Fibroblast of the aortic adventitia (primary cell): ENCODE data around the gene TRPV2. TPM values are rescaled to one million over a fixed set of nuclear protein-coding genes. Genes with fewer than 3 reads are reported as not detected.

Source experiments
- DNase-seq: peaks from one replicate; pipeline ENCODE4 v3.0.0-alpha.2; 2010; ENCODE audit warnings: low read depth
- H3K4me3 ChIP-seq: 2 replicates; pipeline ENCODE4 v1.5.1; 2011; ENCODE audit warnings: low read depth, mild to moderate bottlenecking, control low read depth, low read length, moderate library complexity
- total RNA-seq: library from RNA; depleted of rRNA; stranded (reverse); fragments of >200 nt; gene quantifications from 2 replicates; pipeline ENCODE4 v1.2.3, GENCODE V29; 2012; ENCODE audit warnings: low replicate concordance
- TF ChIP-seq, protein P1 (sequence below): IDR thresholded peaks from 2 replicates; pipeline ENCODE4 v1.5.1; 2011; ENCODE audit warnings: mild to moderate bottlenecking, low read length, control low read depth, inconsistent platforms; ENCODE audit not compliant: insufficient read depth

Gene TRPV2
- total RNA-seq, 1 donor = 5.3 TPM

DNA sequence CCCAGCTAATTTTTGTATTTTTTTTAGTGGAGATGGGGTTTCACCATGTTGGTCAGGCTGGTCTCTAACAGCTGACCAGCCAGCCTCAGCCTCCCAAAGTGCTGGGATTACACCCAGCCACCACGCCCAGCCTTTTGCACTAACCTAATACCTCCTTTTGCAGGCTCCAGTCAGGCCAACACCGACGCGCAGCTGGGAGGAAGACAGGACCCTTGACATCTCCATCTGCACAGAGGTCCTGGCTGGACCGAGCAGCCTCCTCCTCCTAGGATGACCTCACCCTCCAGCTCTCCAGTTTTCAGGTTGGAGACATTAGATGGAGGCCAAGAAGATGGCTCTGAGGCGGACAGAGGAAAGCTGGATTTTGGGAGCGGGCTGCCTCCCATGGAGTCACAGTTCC, 2.0 kb downstream of the TRPV2 start:
- DNase-seq = no peak
- H3K4me3 ChIP-seq = no peak overlapping the region
- TF ChIP-seq, protein P1, sequence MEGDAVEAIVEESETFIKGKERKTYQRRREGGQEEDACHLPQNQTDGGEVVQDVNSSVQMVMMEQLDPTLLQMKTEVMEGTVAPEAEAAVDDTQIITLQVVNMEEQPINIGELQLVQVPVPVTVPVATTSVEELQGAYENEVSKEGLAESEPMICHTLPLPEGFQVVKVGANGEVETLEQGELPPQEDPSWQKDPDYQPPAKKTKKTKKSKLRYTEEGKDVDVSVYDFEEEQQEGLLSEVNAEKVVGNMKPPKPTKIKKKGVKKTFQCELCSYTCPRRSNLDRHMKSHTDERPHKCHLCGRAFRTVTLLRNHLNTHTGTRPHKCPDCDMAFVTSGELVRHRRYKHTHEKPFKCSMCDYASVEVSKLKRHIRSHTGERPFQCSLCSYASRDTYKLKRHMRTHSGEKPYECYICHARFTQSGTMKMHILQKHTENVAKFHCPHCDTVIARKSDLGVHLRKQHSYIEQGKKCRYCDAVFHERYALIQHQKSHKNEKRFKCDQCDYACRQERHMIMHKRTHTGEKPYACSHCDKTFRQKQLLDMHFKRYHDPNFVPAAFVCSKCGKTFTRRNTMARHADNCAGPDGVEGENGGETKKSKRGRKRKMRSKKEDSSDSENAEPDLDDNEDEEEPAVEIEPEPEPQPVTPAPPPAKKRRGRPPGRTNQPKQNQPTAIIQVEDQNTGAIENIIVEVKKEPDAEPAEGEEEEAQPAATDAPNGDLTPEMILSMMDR = no peak

DNA sequence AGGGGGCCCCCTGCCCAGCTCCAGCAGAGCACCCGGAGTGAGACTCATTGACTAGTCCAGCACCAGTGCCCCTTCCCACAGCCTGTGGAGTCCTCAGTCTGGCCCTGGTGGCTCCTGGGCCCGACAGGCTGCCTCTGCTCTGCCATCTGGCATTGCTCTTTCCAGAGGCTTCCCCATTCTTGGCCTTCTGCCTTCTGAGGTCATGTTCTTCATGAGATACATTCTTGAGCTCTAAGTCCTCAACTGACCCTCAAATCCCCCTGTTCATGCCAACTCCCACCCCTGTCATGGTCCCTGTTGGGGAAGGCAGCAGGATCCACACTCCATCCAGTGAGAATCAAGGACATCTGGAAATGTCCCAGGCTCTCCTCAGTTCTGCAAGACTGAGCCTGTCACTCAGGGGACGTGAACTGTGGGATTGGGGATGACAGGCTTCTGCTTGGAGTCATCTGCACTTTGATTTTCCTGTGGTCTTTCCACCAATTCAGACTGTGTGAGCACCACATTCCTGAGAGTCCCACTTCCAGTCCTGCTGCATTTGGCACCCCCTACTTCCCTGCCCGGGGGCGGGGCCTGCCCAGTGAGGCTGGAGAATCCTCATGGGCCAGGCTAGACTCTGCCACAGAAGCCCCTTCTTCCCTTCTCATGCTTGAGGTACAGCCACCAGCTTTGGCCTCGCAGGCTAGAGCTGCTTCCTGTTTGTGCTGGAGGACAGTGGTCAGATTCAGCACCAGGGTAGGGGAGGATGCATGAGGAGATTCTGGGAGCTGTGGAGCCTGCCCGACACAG, 2.7 kb downstream of the TRPV2 start:
- H3K4me3 ChIP-seq = no peak overlapping the region
- DNase-seq = peak; percentile 46
- TF ChIP-seq, protein P1 = no peak

DNA sequence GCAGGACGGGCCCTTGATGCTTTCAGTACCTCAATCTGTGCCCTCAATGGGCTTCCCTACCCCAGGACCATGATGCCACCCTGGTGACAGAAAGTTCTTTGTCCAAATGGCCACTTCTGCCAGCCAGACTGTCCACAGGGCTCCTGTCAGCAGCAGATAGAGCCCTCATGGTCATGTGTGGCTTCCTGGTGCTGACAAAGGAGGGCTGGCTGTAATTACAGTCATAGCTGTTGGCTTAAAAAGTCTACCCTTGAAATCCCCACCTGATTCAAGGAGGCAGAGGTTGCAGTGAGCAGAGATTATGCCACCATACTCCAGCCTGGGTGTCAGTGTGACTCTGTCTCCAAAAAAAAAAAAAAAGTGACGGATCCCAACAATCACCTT, 3.3 kb downstream of the TRPV2 start:
- H3K4me3 ChIP-seq = no peak overlapping the region
- TF ChIP-seq, protein P1 = no peak
- no peak for DNase-seq

DNA sequence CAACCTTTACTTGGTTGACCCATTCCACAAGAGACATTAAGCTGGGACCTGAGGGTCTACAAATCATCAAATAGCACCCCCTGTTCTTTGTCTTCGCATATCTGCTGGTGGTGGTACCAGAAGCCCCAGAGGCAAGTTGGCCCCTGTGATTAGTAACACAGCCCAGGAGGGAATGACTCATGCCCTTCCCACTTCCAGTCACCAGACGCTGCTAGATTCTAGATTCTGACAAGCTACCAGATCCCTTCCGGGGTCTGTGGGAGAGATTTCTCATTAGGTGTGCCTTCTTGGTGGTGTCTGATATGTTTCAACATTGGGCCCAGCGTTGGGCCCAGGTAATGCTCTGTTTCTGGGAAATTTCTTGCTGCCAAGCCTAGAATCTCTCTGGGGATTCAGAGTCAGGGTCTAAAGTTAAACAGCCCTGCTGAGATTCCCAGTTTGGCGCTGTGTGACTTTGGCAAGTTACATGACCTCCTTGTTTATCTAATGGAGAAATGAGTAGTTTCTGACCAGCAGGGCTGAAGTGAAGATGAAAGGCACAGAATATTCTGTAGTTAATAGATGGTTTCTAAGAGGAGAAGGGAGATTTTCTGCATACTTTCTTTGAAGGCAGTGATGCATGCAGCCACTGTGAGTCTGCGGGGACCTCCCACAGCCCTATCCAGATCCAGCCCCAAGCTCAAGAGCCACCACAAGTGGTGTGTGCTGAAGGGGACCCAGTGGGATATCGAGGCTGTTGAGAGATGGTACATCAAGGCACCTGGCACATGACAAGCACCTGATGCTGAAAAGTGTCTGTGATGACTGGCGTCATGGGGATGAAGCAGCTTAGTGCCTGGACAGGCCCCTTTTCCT, 3.9 kb downstream of the TRPV2 start:
- H3K4me3 ChIP-seq = no peak overlapping the region

DNA sequence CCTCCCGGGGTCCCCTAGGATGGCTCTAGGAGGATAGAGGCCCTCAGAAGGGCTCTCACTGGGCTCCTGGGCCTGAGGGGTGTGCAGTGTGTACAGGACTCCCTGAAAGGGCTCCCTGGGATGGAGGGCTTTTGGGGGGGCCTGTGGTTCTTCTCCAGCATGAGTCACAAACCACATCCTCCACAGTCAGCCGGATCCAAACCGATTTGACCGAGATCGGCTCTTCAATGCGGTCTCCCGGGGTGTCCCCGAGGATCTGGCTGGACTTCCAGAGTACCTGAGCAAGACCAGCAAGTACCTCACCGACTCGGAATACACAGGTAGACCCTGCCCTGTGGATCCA, 4.5 kb downstream of the TRPV2 start:
- DNase-seq = no peak
- no peak overlapping the region for H3K4me3 ChIP-seq
- TF ChIP-seq, protein P1 = no peak

More for the DNA sequence above, 3.9 kb downstream of the TRPV2 start:
- peak; percentile 83 for DNase-seq
- TF ChIP-seq, protein P1 = no peak

DNA sequence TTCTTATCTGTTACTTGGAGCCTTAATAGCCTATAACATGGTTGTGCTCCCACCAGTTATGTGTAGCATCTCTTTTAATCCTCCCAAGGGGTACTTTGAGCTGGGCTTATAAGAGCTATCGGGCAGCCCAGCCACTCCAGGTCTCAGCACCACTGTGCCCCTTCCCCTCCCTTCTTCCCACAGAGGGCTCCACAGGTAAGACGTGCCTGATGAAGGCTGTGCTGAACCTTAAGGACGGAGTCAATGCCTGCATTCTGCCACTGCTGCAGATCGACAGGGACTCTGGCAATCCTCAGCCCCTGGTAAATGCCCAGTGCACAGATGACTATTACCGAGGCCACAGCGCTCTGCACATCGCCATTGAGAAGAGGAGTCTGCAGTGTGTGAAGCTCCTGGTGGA, 7.0 kb downstream of the TRPV2 start:
- no peak overlapping the region for H3K4me3 ChIP-seq
- no peak for DNase-seq
- TF ChIP-seq, protein P1 = no peak
